ENCODE measurements around the gene CDH5.

CDH5 gene

GRCh38 chr16:66391726-66392670 is 25.5 kb downstream of the CDH5 start:
- DNase-seq (ENCODE audit: low read depth in 2 of 2), result no peak

GRCh38 chr16:66395806-66396555 is 29.5 kb downstream of the CDH5 start:
- DNase-seq (ENCODE audit: low read depth in 2 of 2), result no peak

DNA sequence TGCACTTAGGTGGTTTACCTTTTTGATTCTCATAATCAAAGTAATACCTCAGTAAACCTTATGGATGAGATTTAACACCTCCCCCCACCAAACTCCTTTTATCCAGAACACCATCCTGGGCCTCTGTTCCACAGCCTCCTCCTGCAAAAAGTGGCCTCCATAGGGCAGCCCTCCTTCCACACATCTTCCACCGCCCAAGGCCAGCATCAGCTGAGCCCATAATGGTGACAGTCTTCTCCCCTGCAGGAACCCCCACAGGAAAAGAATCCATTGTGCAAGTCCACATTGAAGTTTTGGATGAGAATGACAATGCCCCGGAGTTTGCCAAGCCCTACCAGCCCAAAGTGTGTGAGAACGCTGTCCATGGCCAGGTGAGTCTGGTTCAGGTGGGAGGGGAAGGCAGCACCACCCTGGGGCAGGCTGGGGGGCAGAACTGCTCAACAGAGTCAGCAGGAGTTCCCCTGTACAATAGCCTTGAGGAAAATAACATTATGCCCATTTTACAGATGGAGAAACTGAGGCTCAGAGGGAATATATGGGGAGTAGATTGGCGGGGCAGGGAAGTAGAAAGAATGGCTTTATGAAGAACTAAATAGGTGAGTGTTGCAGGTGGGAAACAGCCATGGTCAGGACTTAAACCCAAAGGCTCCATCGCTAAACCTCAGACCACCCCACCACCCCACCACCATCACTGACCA is 31.4 kb downstream of the CDH5 start:
- DNase-seq (ENCODE audit: low read depth in 2 of 2), result no peak

DNA sequence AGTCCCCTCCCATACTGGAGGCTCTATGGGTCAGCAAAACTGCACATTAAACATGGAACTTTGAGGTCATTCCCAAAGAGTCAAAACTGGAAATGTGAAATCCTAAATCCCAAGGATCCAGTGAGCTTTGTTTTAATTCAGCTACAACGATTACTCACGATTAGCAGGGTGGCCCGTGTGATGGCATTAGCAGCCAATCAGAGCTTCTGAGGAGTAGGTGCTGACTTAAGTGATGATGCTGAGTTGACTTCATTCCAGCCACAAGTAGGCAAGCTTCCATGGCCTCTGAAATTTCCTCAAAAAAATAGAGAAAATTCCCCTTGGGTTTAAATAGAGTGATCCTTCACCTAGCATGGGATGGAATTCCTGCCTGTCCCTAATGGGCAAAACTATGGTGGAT is 32.5 kb downstream of the CDH5 start:
- DNase-seq (ENCODE audit: low read depth in 2 of 2), result no peak

GRCh38 chr16:66399930-66400329 is 33.4 kb downstream of the CDH5 start:
- DNase-seq (ENCODE audit: low read depth in 2 of 2), result no peak

GRCh38 chr16:66400503-66401380 is 34.3 kb downstream of the CDH5 start:
- no peak for DNase-seq (ENCODE audit: low read depth in 2 of 2)

DNA sequence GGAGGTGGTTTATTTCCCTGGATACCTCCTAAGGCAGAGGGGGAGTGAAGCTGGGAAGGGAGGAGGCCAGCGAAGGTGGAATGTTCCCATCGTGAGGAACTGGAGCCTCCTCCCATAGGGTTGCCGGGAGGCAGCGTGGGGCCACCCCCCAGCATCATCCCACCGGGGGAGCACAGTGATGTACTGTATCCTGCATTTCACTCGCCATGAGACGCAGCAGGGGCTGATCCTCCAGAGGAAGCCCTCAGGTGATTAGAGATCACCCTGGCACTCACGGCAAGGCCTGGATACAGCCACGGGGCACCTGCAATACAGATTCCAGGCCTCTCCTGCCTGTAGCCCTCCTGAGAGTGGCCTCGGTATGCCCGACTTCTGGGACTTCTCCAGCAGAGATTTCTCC is 35.1 kb downstream of the CDH5 start:
- no peak for DNase-seq (ENCODE audit: low read depth in 2 of 2)

- DNase-seq (ENCODE audit: low read depth in 2 of 2), result no peak
Observed at GRCh38 chr16:66402166-66402565, 35.7 kb downstream of the CDH5 start.

GRCh38 chr16:66402591-66403230 is 36.2 kb downstream of the CDH5 start:
- no peak for DNase-seq (ENCODE audit: low read depth in 2 of 2)

GRCh38 chr16:66403531-66404145 is 37.1 kb downstream of the CDH5 start:
- no peak for DNase-seq (ENCODE audit: low read depth in 2 of 2)

GRCh38 chr16:66405057-66405783 is 38.7 kb downstream of the CDH5 start:
- DNase-seq (ENCODE audit: low read depth in 2 of 2), result no peak

GRCh38 chr16:66406534-66407221 is 40.2 kb downstream of the CDH5 start:
- DNase-seq (ENCODE audit: low read depth in 2 of 2), result peak; percentile 51 to 60

- DNase-seq (ENCODE audit: low read depth in 2 of 2), result no peak
Observed at GRCh38 chr16:66408163-66409048, 41.9 kb downstream of the CDH5 start.

DNA sequence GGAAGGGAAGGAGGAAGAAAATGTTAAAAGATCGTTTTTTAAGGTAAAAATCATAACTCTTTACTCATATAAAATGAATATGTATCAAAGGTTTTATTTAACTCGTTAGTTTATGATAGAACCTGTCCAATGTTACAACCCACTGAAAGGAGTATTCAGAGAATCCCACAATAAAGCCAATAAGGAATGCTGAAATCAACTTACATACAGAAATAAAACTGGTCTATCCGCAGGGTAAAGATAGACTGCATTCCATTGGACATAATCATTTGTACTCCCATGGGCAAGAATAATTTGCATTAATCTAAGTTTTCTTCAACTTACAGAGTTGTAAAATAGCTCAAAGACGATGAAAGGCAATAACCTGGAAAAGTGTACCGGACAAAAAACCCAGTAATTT is 42.7 kb downstream of the CDH5 start:
- DNase-seq (ENCODE audit: low read depth in 2 of 2), result no peak

GRCh38 chr16:66412182-66412581 is 45.7 kb downstream of the CDH5 start:
- no peak for DNase-seq (ENCODE audit: low read depth in 2 of 2)

GRCh38 chr16:66414891-66415290 is 48.4 kb downstream of the CDH5 start:
- no peak for DNase-seq (ENCODE audit: low read depth in 2 of 2)

DNA sequence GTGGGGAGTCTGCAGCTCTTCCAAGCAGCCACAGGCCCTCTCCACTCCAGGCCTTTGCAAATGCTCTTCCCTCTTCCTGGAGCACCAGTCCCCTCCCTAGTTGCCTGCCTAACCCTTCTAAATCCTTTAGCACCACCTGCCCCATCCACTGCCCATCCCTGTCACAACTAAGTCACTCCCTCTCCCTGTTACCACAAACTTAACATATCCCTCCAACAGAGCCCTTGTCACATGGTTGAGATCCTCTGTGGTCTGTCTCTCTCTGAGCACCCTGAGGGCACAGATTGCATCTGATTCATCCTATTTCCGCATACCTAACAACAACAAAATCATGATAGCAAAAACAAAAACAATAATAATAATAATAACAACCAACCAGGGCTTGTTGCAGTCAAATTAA is 49.6 kb downstream of the CDH5 start:
- no peak for DNase-seq (ENCODE audit: low read depth in 2 of 2)

Measured in stimulated activated CD8-positive, alpha-beta memory T cell treated with anti-CD3 and anti-CD28 coated beads, Interleukin-15, amount 100 ng/mL, for 4 hours (primary cell).